Sigmoid colon (tissue), 7 donors: Measurements from ENCODE around the gene WDR33. TPM values are rescaled to one million over a fixed set of nuclear protein-coding genes. Genes with fewer than 3 reads are reported as not detected.

ENCODE experiments used
- DNase-seq: peaks from one replicate; pipeline ENCODE4 v3.0.0-alpha.2; 2019
- H3K27ac ChIP-seq, 4 donors: fragments of 200-600 bp; sonication (generic); one replicate each; pipeline ENCODE4 v1.5.1; 2016 to 2019; ENCODE audit warnings: mild to moderate bottlenecking in 1 of 4
- H3K27me3 ChIP-seq, 3 donors: fragments of 200-600 bp; sonication (generic); one replicate each; pipeline ENCODE4 v1.5.1; 2019; ENCODE audit warnings: mild to moderate bottlenecking in 1 of 3
- H3K36me3 ChIP-seq, 4 donors: fragments of 200-600 bp; sonication (generic); one replicate each; pipeline ENCODE4 v1.5.1; 2016 to 2019
- H3K4me1 ChIP-seq, 4 donors: fragments of 200-600 bp; sonication (generic); one replicate each; pipeline ENCODE4 v1.5.1; 2017 to 2019
- H3K4me3 ChIP-seq, 4 donors: fragments of 200-600 bp; sonication (generic); one replicate each; pipeline ENCODE4 v1.5.1; 2017 to 2019; ENCODE audit warnings: mild to moderate bottlenecking in 2 of 4, moderate library complexity in 1 of 4
- H3K9me3 ChIP-seq, 4 donors: fragments of 200-600 bp in 3 of 4; sonication (generic) in 3 of 4; one replicate each; pipeline versions ENCODE4 v1.5.1 to v1.6.1; 2013 to 2019
- EP300 ChIP-seq, 4 donors: sonication (generic); formaldehyde crosslinking; IDR thresholded peaks; one replicate each; pipeline ENCODE4 v1.6.1; 2017; ENCODE audit warnings: antibody characterized with exemption in 4 of 4
- POLR2A ChIP-seq, 2 donors: fragments of 450-650 bp; IDR thresholded peaks; one replicate each; pipeline ENCODE4 v1.6.1; 2016; ENCODE audit warnings: antibody characterized with exemption in 2 of 2, mild to moderate bottlenecking in 2 of 2, moderate library complexity in 2 of 2
- POLR2AphosphoS5 ChIP-seq, 4 donors: sonication (generic); formaldehyde crosslinking; IDR thresholded peaks; one replicate each; pipeline ENCODE4 v1.6.1; 2017; ENCODE audit warnings: antibody characterized with exemption in 4 of 4
- WGBS, 2 donors: extraction: QIAGEN DNeasy Blood & Tissue Kit; methylation state at CpG; one replicate each; pipeline ENCODE4 v1.1.7; 2013; 5-methylcytosine and 5-hydroxymethylcytosine counted together
- intact Hi-C: fragments of 100-400 bp; cut with DNase I; formaldehyde crosslinking; loops from one replicate; pipeline ENCODE4 v1.15.1; 2023
- polyA plus RNA-seq, 3 donors: library from polyadenylated mRNA; stranded (reverse); fragments of 200-250 nt; gene quantifications; one replicate each; pipeline ENCODE4 v1.2.3, GENCODE V29; 2013
- total RNA-seq, 4 donors: library from RNA; depleted of rRNA; stranded (reverse); fragments of >200 nt; gene quantifications; one replicate each; pipeline ENCODE4 v1.1.0, GENCODE V29; 2016
- TF ChIP-seq, protein P1 (sequence below), 4 experiments: fragments of 450-650 bp in 3 of 4; fragments of 200-600 bp in 1 of 4; IDR thresholded peaks; one replicate each; pipeline ENCODE4 v1.5.1; 2016 to 2019; ENCODE audit warnings: antibody characterized with exemption in 4 of 4, mild to moderate bottlenecking in 3 of 4, moderate library complexity in 2 of 4
- donor health status: healthy with polysubstance abuse.
- donor health status: Bipolar disorder and iron deficiency.
- donor health status: healthy.

The WDR33 gene
- total and polyA plus RNA-seq, 7 donors: 8.3 to 45.2 (median 37.8) TPM

DNA sequence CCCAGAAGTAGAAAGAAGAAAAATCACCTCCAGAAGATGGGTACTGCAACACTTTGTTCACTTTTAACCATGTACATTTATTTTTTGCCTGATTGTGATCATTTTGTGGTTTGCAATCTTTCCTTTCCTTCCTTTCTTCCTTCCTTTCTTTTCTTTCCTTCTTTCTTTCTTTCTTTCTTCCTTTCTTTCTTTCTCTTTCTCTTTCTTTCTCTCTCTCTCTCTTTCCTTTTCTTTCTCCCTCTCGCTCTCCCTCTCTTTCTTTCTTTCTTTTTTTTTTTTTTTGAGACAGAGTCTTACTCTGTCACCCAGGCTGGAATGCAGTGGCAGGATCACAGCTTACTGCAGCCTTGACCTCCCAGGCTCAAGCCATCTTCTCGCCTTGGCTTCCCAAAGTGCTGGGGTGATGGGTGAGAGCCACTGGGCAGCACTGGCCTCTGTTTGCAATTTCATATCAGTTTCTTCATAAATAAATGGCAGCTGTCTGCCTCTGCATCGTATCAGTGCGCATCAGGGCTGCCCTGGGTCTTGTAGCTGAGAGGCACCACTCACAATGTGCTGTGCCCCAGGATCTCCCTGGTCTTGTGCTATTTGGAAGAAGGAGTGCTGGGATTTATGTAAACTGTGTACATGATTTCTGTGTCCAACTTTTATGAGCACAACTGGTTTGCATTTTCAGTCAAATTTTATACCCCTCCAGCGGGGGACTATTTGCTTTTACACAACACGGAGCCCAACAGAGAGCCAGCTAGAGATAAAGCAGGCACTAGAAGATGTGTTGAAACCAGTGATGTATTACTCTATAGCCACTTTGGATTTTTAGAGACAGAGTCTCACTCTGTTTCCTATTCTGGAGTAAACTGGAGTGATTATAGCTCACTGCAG, 128.8 kb downstream of the WDR33 start:
- peak; percentile 84 for DNase-seq
- Histone ChIP-seq H3K36me3 (no peaks in the 10 kb centered on the region), H3K9me3 (no peaks in the 10 kb centered on the region), H3K27me3 (no peaks in the 10 kb centered on the region), H3K4me3 (peak overlapping the region in 2 of 4 donors; percentile 32 to 41), H3K27ac (peak overlapping the region; percentile 67 to 88 (median 83)), H3K4me1 (peaks cover 0 to 95% (median 61%) of the 10 kb centered on the region in 4 donors)
- 80 to 84% methylated on average over 6 of the region's 6 CpGs for WGBS, 2 donors
- intact Hi-C loops: loop anchor here (1.0 to 10.0 kb wide), 2 partner anchors 30 to 47 kb away; no protein-coding TSS in a partner anchor
- TF ChIP-seq POLR2A (IDR thresholded peaks at IDR 0.05) (peak in 1 of 2 donors; percentile 49), POLR2AphosphoS5 (IDR thresholded peaks at IDR 0.05) (peak; percentile 76 to 93 (median 91)), EP300 (IDR thresholded peaks at IDR 0.05) (peak in 3 of 4 donors; percentile 57 to 97 (median 93))
- TF ChIP-seq, protein P1, sequence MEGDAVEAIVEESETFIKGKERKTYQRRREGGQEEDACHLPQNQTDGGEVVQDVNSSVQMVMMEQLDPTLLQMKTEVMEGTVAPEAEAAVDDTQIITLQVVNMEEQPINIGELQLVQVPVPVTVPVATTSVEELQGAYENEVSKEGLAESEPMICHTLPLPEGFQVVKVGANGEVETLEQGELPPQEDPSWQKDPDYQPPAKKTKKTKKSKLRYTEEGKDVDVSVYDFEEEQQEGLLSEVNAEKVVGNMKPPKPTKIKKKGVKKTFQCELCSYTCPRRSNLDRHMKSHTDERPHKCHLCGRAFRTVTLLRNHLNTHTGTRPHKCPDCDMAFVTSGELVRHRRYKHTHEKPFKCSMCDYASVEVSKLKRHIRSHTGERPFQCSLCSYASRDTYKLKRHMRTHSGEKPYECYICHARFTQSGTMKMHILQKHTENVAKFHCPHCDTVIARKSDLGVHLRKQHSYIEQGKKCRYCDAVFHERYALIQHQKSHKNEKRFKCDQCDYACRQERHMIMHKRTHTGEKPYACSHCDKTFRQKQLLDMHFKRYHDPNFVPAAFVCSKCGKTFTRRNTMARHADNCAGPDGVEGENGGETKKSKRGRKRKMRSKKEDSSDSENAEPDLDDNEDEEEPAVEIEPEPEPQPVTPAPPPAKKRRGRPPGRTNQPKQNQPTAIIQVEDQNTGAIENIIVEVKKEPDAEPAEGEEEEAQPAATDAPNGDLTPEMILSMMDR (IDR thresholded peaks at IDR 0.05): no peak

DNA sequence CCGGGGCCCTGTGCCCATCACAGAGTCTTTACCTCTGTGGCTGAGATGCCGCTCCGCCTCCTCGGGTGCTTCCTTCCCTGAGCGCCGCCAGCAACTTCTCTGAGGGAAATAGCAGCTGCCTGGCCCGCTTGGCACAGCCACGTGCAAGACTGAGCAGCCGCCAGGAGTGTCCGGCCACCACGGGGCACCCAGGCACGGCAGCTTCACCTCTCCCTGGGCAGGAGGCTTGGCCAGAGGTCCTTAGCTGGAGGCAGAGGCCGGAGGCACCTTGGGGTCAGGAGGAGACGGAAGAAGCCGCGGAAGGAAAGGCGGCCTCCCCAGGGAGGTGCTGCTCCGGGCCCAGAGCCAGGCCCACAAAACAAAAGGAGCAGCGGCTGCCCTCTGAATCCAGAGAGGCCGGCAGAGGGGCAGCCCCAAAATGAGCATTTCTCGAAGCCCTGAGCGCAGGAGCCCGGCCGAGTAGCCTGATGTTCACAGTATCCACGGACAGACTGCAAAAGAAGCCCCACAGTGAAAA, 129.6 kb downstream of the WDR33 start:
- peak overlapping the region; percentile 15 to 41 (median 28) for H3K4me3 ChIP-seq
- peak; percentile 90 for DNase-seq

DNA sequence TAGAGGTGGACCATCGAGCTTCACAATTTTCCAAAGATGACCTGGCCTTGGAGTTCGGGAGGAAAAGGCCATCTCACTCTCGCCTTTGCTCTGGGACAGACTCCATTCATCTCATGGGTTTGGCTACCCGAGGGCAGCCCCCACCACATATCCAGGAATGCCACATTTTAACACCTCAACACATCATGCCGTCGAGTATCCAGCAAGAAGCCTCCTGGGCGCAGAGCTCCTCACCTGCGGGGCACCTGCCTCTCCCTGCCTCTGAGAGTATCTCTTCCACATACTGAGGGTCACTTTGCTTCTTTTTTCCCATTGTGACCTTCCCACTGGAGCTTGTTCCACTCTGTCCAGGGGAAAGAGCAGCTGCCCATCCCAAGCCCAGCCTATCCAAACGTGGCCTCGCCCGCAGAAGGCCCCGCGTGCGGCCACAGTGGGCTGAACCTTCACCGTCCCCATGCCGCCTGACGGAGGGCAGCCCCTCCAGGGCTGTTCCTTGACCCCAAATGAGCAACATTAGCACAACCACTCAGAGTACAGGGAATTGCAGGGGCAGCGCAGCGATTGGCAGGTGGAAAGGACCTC, 130.2 kb downstream of the WDR33 start:
- peak; percentile 53 for DNase-seq
- TF ChIP-seq POLR2AphosphoS5 (IDR thresholded peaks at IDR 0.05): no peak
- TF ChIP-seq, protein P1 (IDR thresholded peaks at IDR 0.05): no peak
- no peak for TF ChIP-seq EP300 (IDR thresholded peaks at IDR 0.05)
- H3K27ac ChIP-seq: peak overlapping the region; percentile 65 to 88 (median 83)
- no peaks in the 10 kb centered on the region for H3K9me3 ChIP-seq
- peaks cover 0 to 96% (median 68%) of the 10 kb centered on the region in 4 donors for H3K4me1 ChIP-seq
- no peaks in the 10 kb centered on the region for H3K27me3 ChIP-seq
- 86 to 89% methylated on average over 19 of the region's 19 CpGs for WGBS, 2 donors
- H3K36me3 ChIP-seq: no peaks in the 10 kb centered on the region
- intact Hi-C loops: loop anchor here (10.0 kb wide), 1 partner anchor 46 kb away; no protein-coding TSS in a partner anchor
- H3K4me3 ChIP-seq: peak overlapping the region in 3 of 4 donors; percentile 25 to 41 (median 32)

More for the DNA sequence above, 129.6 kb downstream of the WDR33 start:
- H3K9me3 ChIP-seq: no peaks in the 10 kb centered on the region
- peaks cover 0 to 96% (median 68%) of the 10 kb centered on the region in 4 donors for H3K4me1 ChIP-seq
- 61 to 64% methylated on average over 25 of the region's 25 CpGs for WGBS, 2 donors
- no peaks in the 10 kb centered on the region for H3K27me3 ChIP-seq
- no peaks in the 10 kb centered on the region for H3K36me3 ChIP-seq
- peak in 3 of 4 donors; percentile 23 to 55 (median 48) for TF ChIP-seq POLR2AphosphoS5 (IDR thresholded peaks at IDR 0.05)
- no peak for TF ChIP-seq POLR2A (IDR thresholded peaks at IDR 0.05)
- intact Hi-C loops: loop anchor here (10.0 kb wide), 1 partner anchor 47 kb away; no protein-coding TSS in a partner anchor
- H3K27ac ChIP-seq: peak overlapping the region; percentile 65 to 88 (median 83)

GRCh38 chr2:127679680-127680361, 131.2 kb downstream of the WDR33 start:
- peak; percentile 64 for DNase-seq
- TF ChIP-seq EP300 (IDR thresholded peaks at IDR 0.05): no peak
- TF ChIP-seq, protein P1 (IDR thresholded peaks at IDR 0.05): no peak
- TF ChIP-seq POLR2A (IDR thresholded peaks at IDR 0.05): no peak
- TF ChIP-seq POLR2AphosphoS5 (IDR thresholded peaks at IDR 0.05): no peak
- Histone ChIP-seq H3K4me3 (no peak overlapping the region), H3K36me3 (no peaks in the 10 kb centered on the region), H3K27me3 (no peaks in the 10 kb centered on the region), H3K9me3 (no peaks in the 10 kb centered on the region), H3K27ac (peak overlapping the region in 3 of 4 donors; percentile 79 to 88 (median 87)), H3K4me1 (peaks cover 0 to 90% (median 66%) of the 10 kb centered on the region in 4 donors)
- intact Hi-C loops: loop anchor here (10.0 kb wide), 1 partner anchor 45 kb away; no protein-coding TSS in a partner anchor
- WGBS, 2 donors: 77 to 92% methylated on average over 15 of the region's 15 CpGs
